HCT116 (cell line): Measurements from ENCODE around the gene CDH3. TPM values are rescaled to one million over a fixed set of nuclear protein-coding genes. Genes with fewer than 3 reads are reported as not detected.
A peak's percentile ranks its signal among the peaks of the same experiment; 100 is the strongest.

Experiments
- ATAC-seq: fragments of 200-7000 bp; cut with Tn5 transposase; 2 replicates; pipeline ENCODE4 v1.9.1; 2020; ENCODE audit warnings: mild to moderate bottlenecking, moderate library complexity
- Bru-seq: library from RNA; stranded (reverse); fragments of 400-500 nt; gene quantifications from one replicate; lab custom pipeline; 2021; lab: Mats Ljungman, UMichigan
- BruChase-seq, 2 experiments: library from RNA; stranded (reverse); fragments of 400-500 nt; gene quantifications; one replicate each; lab custom pipeline; 2021; lab: Mats Ljungman, UMichigan
- BruUV-seq: library from RNA; stranded (reverse); fragments of 400-500 nt; replicated peaks from 2 replicates; lab custom pipeline; 2021; lab: Mats Ljungman, UMichigan
- CTCF ChIA-PET: fragments of 300-600 bp; sonication (Branson Sonifier 250); formaldehyde crosslinking; loops from one replicate; lab custom pipeline; 2021; ENCODE audit warnings: antibody characterized with exemption; lab: Charles Lee
- POLR2A ChIA-PET: fragments of 300-600, 350-600 bp; sonication (Branson Sonifier 250); formaldehyde crosslinking; loops from one replicate; lab custom pipeline; 2021; ENCODE audit warnings: antibody characterized with exemption; lab: Charles Lee
- RAD21 ChIA-PET, 2 experiments: fragments of 300-600 bp; sonication (Branson Sonifier 250); formaldehyde crosslinking; loops; one replicate each; lab custom pipeline; 2023; ENCODE audit warnings: low total read pairs in 2 of 2; ENCODE audit not compliant: uncharacterized antibody in 2 of 2, unreplicated experiment in 2 of 2, low non-redundant PET in 1 of 2; lab: Charles Lee
- DNase-seq: peaks from one replicate; pipeline ENCODE4 v3.0.0-alpha.2; 2010; ENCODE audit warnings: low read depth, low spot score
- H2AFZ ChIP-seq: fragments of 200-600 bp; shearing (Covaris generic), sonication (generic); 2 replicates; pipeline ENCODE4 v1.6.1; 2017; ENCODE audit warnings: low read depth, mixed run types, mixed read lengths, antibody characterized with exemption, low read length; ENCODE audit not compliant: poor library complexity, severe bottlenecking
- H3K27ac ChIP-seq: 2 replicates; pipeline ENCODE4 v1.5.1; 2012; ENCODE audit warnings: low read depth, low read length
- H3K27me3 ChIP-seq: fragments of 200-600 bp; sonication (generic); 2 replicates; pipeline ENCODE4 v1.6.1; 2016; ENCODE audit warnings: mixed run types, low read length, mixed read lengths; ENCODE audit not compliant: insufficient read depth
- H3K36me3 ChIP-seq, 2 experiments: fragments of 200-500 bp in 1 of 2; fragments of 200-600 bp in 1 of 2; sonication (Bioruptor generic) in 1 of 2; sonication (generic) in 1 of 2; 2 replicates each; pipeline versions ENCODE4 v1.5.1 to v1.6.1; 2014 to 2016; ENCODE audit warnings: low read length in 2 of 2, inconsistent platforms in 1 of 2, mixed read lengths in 1 of 2, mixed run types in 1 of 2; ENCODE audit not compliant: insufficient read depth in 2 of 2, control insufficient read depth in 1 of 2
- H3K4me1 ChIP-seq, 2 experiments: fragments of 200-600 bp in 1 of 2; sonication (generic) in 1 of 2; 2 replicates each; pipeline versions ENCODE4 v1.5.1 to v1.6.1; 2012 to 2017; ENCODE audit warnings: low read length in 2 of 2, inconsistent platforms in 1 of 2, mild to moderate bottlenecking in 1 of 2, mixed read lengths in 1 of 2, mixed run types in 1 of 2, moderate library complexity in 1 of 2; ENCODE audit not compliant: insufficient read depth in 2 of 2, control insufficient read depth in 1 of 2
- H3K4me2 ChIP-seq: fragments of 200-600 bp; sonication (generic); 2 replicates; pipeline ENCODE4 v1.6.1; 2017; ENCODE audit warnings: mixed run types, low read length, mixed read lengths
- H3K4me3 ChIP-seq, 2 experiments: fragments of 200-600 bp in 1 of 2; sonication (generic) in 1 of 2; replicated peaks in 1 of 2; 2 replicates each; pipeline ENCODE4 v1.5.1; 2011 to 2016; ENCODE audit warnings: low read length in 2 of 2, control low read depth in 1 of 2, low read depth in 1 of 2, mild to moderate bottlenecking in 1 of 2, mixed read lengths in 1 of 2, mixed run types in 1 of 2
- H3K79me2 ChIP-seq: fragments of 200-600 bp; sonication (generic); 2 replicates; pipeline ENCODE4 v1.6.1; 2017; ENCODE audit warnings: mild to moderate bottlenecking, mixed run types, low read length, moderate library complexity, mixed read lengths; ENCODE audit not compliant: insufficient read depth
- H3K9ac ChIP-seq: fragments of 200-600 bp; sonication (generic); 2 replicates; pipeline ENCODE4 v1.6.1; 2016; ENCODE audit warnings: low read length, mixed read lengths
- H3K9me2 ChIP-seq: fragments of 200-600 bp; sonication (generic), shearing (Covaris generic); 2 replicates; pipeline ENCODE4 v1.6.1; 2017; ENCODE audit warnings: mixed run types, mild to moderate bottlenecking, moderate library complexity; ENCODE audit not compliant: insufficient read depth
- H3K9me3 ChIP-seq, 2 experiments: fragments of 200-500 bp in 1 of 2; fragments of 200-600 bp in 1 of 2; sonication (Bioruptor generic) in 1 of 2; sonication (generic) in 1 of 2; 2 replicates each; pipeline ENCODE4 v1.6.1; 2014 to 2017; ENCODE audit warnings: low read length in 2 of 2, mixed read lengths in 2 of 2, inconsistent platforms in 1 of 2, low read depth in 1 of 2, mild to moderate bottlenecking in 1 of 2, mixed run types in 1 of 2, moderate library complexity in 1 of 2; ENCODE audit not compliant: control insufficient read depth in 1 of 2, insufficient read depth in 1 of 2
- H4K20me1 ChIP-seq: fragments of 200-600 bp; sonication (generic), shearing (Covaris generic); 2 replicates; pipeline ENCODE4 v1.6.1; 2017; ENCODE audit warnings: mixed run types, mild to moderate bottlenecking, moderate library complexity; ENCODE audit not compliant: insufficient read depth
- ATF3 ChIP-seq: IDR thresholded peaks from 2 replicates; pipeline ENCODE4 v1.6.1; 2012
- CBX3 ChIP-seq: IDR thresholded peaks from 2 replicates; pipeline ENCODE4 v1.6.1; 2012; ENCODE audit warnings: low read depth
- EGR1 ChIP-seq: IDR thresholded peaks from 2 replicates; pipeline ENCODE4 v1.6.1; 2012; ENCODE audit warnings: low read depth
- ELF1 ChIP-seq: IDR thresholded peaks from 2 replicates; pipeline ENCODE4 v1.6.1; 2012; ENCODE audit warnings: low read depth, borderline replicate concordance
- EZH2 ChIP-seq: fragments of 200-600 bp; sonication (generic); IDR thresholded peaks from 2 replicates; pipeline ENCODE4 v1.6.1; 2017; ENCODE audit warnings: antibody characterized with exemption, mixed run types
- EZH2phosphoT487 ChIP-seq: fragments of 200-600 bp; IDR thresholded peaks from 2 replicates; pipeline ENCODE4 v1.6.1; 2018; ENCODE audit warnings: antibody characterized with exemption, borderline replicate concordance
- JUND ChIP-seq: IDR thresholded peaks from 2 replicates; pipeline ENCODE4 v1.6.1; 2012
- MAX ChIP-seq: IDR thresholded peaks from 2 replicates; pipeline ENCODE4 v1.6.1; 2012
- POLR2A ChIP-seq: IDR thresholded peaks from 2 replicates; pipeline ENCODE4 v1.7.0; 2011; ENCODE audit warnings: borderline replicate concordance; ENCODE audit not compliant: insufficient read depth, insufficient read length; ENCODE audit errors: extremely low read depth
- POLR2AphosphoS5 ChIP-seq: IDR thresholded peaks from 2 replicates; pipeline ENCODE4 v1.6.1; 2011; ENCODE audit warnings: mild to moderate bottlenecking, low read depth, low read length, moderate library complexity
- REST ChIP-seq: IDR thresholded peaks from 2 replicates; pipeline ENCODE4 v1.6.1; 2012; ENCODE audit warnings: low read depth
- SIN3A ChIP-seq: IDR thresholded peaks from 2 replicates; pipeline ENCODE4 v1.6.1; 2012; ENCODE audit warnings: low read depth
- SP1 ChIP-seq: IDR thresholded peaks from 2 replicates; pipeline ENCODE4 v1.6.1; 2012; ENCODE audit warnings: low read depth
- SRF ChIP-seq: IDR thresholded peaks from 2 replicates; pipeline ENCODE4 v1.6.1; 2012; ENCODE audit warnings: low read depth
- TCF7L2 ChIP-seq: IDR thresholded peaks from 2 replicates; pipeline ENCODE4 v1.7.0; 2011; ENCODE audit warnings: borderline replicate concordance, inconsistent platforms; ENCODE audit not compliant: insufficient read depth, insufficient read length; ENCODE audit errors: extremely low read depth
- YY1 ChIP-seq: IDR thresholded peaks from 2 replicates; pipeline ENCODE4 v1.6.1; 2011; ENCODE audit warnings: low read length, low read depth, moderate library complexity, mild to moderate bottlenecking; ENCODE audit not compliant: insufficient replicate concordance; ENCODE audit errors: extremely low read depth
- ZBTB33 ChIP-seq: IDR thresholded peaks from 2 replicates; pipeline ENCODE4 v1.6.1; 2011; ENCODE audit warnings: mild to moderate bottlenecking, low read length, moderate library complexity; ENCODE audit not compliant: insufficient replicate concordance; ENCODE audit errors: extremely low read depth
- intact Hi-C: fragments of 100-400 bp; cut with micrococcal nuclease; formaldehyde crosslinking; loops from 2 replicates; pipeline ENCODE4 v1.10.0; 2022
- long read RNA-seq: library from polyadenylated mRNA; unstranded; transcript quantifications from one replicate; pipeline ENCODE4 v2.0.0, GENCODE V29; 2021; ENCODE audit not compliant: unreplicated experiment
- polyA plus RNA-seq: library from polyadenylated mRNA; unstranded; fragments of >200 nt; gene quantifications from 2 replicates; pipeline ENCODE4 v1.2.1, GENCODE V29; 2012; ENCODE audit warnings: missing spikeins
- total RNA-seq: library from RNA; stranded (reverse); gene quantifications from one replicate; pipeline ENCODE4 v1.2.1, GENCODE V29; 2021; ENCODE audit not compliant: unreplicated experiment

Gene CDH3
- 94.7 TPM for total RNA-seq
- polyA plus RNA-seq: 206 and 214 TPM in 2 replicates
- percentile 74 among the genes with signal in this experiment for Bru-seq, nascent RNA
- BruChase-seq, experiment 1, labeled RNA remaining after a 6-hour chase: percentile 79 among the genes with signal in this experiment
- BruChase-seq, experiment 2, labeled RNA remaining after a 2-hour chase: percentile 73 among the genes with signal in this experiment
- long read RNA-seq, full-length matches to known transcripts: 95 of 181 reads
- long read RNA-seq, partial matches to known transcripts: 69 of 181 reads
- long read RNA-seq, other reads (novel, unspliced or antisense): 17 of 181 reads

GRCh38 chr16:68644715-68645493 lies at the start of gene CDH3:
Gene CDH3 (plus strand): TSS chr16:68645310. CDS start chr16:68645380, 70 bp downstream.
- peak within 1 kb of the TSS; percentile 100 for H3K4me2 ChIP-seq
- ATAC-seq: peak; percentile 88
- intact Hi-C loops: no loop called here
- BruUV-seq: TSS peak; percentile 94
- RAD21 ChIA-PET: interaction anchor here in 1 of 2 experiments (1.9 kb wide), 1 partner anchor 54 kb away, joined by 7 read pairs; no protein-coding TSS in a partner anchor
- H4K20me1 ChIP-seq: no peaks in the 10 kb centered on the region
- H3K9me2 ChIP-seq: no peaks in the 10 kb centered on the region
- peaks cover 21 to 38% of the 10 kb centered on the region in 2 experiments for H3K4me1 ChIP-seq
- peak; percentile 67 for DNase-seq
- peak within 1 kb of the TSS; percentile 82 for H3K27ac ChIP-seq
- no peaks in the 10 kb centered on the region for H3K9me3 ChIP-seq
- H3K36me3 ChIP-seq: peaks cover 0 to 5% of the 10 kb centered on the region in 2 experiments; a peak in 1 of 4 replicates
- H3K79me2 ChIP-seq: peaks cover 48% of the 10 kb centered on the region
- POLR2A ChIA-PET: interaction anchor here (0.7 to 1.9 kb wide), 6 partner anchors 10 to 54 kb away, joined by 3 to 7 read pairs (median 4); no protein-coding TSS in a partner anchor
- CTCF ChIA-PET: interaction anchor here (2.2 to 2.5 kb wide), 2 partner anchors 14 to 54 kb away, joined by 6 to 10 read pairs; no protein-coding TSS in a partner anchor
- H3K9ac ChIP-seq: peak within 1 kb of the TSS; percentile 87
- H2AFZ ChIP-seq: peak within 1 kb of the TSS; percentile 90
- H3K4me3 ChIP-seq: peak within 1 kb of the TSS; percentile 85 to 95
- no peaks in the 10 kb centered on the region for H3K27me3 ChIP-seq
- no peak for TF ChIP-seq ZBTB33
- TF ChIP-seq TCF7L2: peak; percentile 69
- TF ChIP-seq EZH2phosphoT487: no peak
- TF ChIP-seq ATF3: no peak
- TF ChIP-seq SRF: no peak
- no peak for TF ChIP-seq YY1
- no peak for TF ChIP-seq SIN3A
- no peak for TF ChIP-seq ELF1
- no peak for TF ChIP-seq EZH2
- no peak for TF ChIP-seq JUND
- TF ChIP-seq CBX3: 0 out of 2 replicates have a peak, but pooled peaks have one; percentile 12
- peak; percentile 54; the same call in 1 of the 2 replicates for TF ChIP-seq SP1
- no peak for TF ChIP-seq REST
- peak; percentile 88 for TF ChIP-seq POLR2AphosphoS5
- TF ChIP-seq POLR2A: peak; percentile 25
- TF ChIP-seq EGR1: peak; percentile 69
- TF ChIP-seq MAX: peak; percentile 12
